Raji (cell line): Measurements from ENCODE around the gene TSSC4.
A peak's percentile ranks its signal among the peaks of the same experiment; 100 is the strongest.

Experiments
- POLR2A ChIP-seq: IDR thresholded peaks from 2 replicates; pipeline ENCODE4 v1.6.1; 2011; ENCODE audit warnings: low read depth, low read length, control low read depth; ENCODE audit not compliant: insufficient read depth

The TSSC4 gene

DNA sequence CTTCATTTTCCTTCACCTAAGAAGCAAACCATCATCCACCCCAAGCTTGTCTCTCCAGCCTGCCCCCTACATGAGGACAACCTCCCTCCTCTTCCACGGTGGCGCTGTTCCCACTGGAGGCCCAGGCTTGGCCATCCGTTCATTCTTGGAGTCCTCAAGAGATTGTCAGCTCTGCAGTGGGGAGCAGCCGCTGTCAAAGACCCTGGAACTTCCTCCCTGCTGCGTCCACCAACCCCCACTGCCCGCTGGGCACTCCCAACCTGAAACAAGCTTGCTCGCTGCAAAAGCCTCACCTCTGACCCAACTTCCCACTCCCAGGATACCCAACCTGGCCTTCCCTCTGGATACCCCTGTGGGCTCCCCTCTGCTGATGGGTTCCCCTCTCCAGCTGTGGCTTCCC lies 33.8 kb upstream of the TSSC4 start:
- TF ChIP-seq POLR2A, result no peak

DNA sequence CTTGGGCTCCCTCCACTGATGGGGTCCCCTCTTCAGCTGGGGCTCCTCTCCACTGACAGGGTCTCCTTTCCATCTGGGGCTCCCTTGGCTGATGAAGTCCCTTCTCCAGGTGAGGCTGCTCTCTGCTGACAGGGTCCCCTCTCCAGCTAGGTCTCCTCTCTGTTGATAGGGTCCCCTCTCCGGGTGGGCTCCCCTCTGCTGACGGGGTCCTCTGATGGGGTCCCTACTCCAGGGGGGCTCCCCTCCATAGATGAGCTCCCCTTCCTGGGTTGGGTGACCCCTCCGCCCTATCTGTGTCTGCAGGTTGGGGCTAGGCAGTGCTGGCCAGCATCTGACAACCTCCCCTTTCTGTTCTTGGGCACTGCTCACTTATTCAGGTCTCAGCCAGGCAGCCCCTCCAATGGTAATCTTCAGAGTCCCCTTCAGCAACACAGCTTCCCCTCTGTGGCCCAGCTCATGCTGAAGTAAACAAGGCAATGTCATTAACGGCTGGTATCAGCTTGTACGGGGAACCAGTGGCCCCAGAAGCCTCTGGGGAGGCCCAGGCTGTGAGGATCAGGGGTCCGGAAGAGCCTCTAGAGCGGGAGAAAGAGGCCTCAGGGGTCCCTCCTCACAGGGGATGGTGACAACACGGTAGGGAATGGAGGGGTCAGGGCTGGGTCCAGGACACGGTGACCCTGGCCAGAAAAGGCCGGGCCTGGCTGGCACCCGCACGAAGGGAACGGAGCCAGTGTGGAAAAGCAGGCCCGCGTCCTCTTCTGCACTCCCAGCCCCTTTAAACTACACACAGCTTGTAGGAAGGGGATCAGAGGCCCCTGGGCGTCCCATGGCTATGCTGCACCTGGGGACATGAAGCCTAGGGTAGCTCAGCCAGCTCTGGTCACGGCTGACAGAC lies 33.0 kb upstream of the TSSC4 start:
- TF ChIP-seq POLR2A, result no peak

DNA sequence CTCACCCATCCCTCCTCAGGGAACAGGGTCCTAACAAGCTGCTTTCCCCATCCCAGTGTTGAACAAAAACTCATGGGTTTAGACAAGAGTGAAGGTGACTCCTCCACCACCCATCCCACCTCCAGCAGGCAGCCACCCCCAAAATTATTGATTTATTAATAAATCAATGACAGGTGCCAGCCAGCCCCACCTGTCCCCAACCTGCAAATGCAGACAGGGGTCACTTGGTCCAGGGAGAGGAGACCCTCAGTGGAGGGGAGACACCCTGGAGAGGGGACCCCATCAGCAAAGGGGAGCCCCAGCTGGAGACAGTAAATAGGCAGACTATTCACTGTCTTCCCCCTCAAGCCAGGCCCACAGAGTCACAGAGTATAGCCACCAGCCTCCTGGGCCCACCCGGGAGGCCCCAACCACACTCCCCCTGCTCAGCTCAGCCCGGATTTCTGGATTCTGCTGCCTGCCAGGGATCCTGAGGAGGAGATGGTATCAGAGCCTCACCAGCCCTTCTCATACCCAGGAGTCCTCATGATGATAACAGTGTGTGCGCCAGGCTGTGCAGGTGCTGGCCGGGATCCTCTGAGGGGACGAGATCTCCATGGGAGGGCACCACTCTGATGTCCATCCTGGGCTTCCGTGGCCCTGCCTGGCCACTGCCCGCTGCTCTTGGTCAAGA lies 32.2 kb upstream of the TSSC4 start:
- no peak for TF ChIP-seq POLR2A

DNA sequence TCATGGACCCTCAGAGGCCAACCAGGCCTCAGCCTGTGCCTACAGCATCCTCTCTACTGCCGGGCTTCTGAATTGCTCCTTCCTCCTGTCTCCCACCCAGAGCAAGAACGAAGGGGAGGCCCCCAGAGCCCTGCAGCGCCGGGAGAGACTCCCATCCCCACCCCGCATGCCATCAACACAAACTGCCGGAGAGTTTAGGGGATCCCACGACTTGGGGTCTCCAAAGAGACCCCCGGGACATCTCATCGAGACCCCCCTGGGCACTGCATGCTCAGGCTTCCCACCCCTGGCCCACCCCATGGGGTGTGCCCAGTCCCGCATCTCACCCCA lies 31.7 kb upstream of the TSSC4 start:
- TF ChIP-seq POLR2A, result no peak

DNA sequence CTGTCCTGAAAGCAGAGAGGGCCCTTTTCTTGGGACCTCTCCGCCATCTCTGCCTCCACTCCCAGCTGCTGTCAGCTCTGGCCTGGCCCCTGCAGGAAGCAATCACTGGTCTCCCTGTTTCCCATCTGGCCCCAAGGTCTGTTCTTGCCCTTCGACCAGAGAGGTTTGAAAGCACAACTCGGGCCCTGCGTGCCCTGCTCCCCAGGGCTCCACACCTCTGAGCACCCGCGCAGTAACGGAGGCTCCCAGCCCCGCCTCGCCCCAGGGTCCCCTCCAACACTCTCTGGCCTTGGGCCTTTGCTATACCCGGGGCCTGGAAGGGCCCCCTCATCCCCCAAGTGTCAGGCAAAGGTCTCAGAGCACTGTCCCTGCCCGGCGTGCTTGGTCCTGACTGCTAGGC lies 31.2 kb upstream of the TSSC4 start:
- no peak for TF ChIP-seq POLR2A

DNA sequence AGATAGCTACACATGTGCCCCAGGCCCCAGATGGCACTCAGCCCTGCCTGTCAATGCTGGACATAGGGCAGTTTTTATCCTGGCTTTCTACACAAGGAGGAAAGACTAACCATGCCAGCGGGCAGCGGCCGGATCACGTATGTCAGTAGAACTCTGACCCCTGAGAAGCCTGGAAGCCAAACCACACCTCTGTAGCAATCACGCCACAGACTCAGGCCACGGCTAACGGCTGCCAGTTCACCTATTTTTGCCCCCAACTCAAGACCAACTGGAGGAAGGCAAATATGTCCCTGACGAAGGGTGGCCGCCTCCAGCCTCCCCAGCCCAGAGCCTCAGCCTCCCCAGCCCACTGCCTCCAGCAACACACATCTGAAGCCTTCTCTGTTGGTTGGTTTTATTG lies 30.7 kb upstream of the TSSC4 start:
- no peak for TF ChIP-seq POLR2A

DNA sequence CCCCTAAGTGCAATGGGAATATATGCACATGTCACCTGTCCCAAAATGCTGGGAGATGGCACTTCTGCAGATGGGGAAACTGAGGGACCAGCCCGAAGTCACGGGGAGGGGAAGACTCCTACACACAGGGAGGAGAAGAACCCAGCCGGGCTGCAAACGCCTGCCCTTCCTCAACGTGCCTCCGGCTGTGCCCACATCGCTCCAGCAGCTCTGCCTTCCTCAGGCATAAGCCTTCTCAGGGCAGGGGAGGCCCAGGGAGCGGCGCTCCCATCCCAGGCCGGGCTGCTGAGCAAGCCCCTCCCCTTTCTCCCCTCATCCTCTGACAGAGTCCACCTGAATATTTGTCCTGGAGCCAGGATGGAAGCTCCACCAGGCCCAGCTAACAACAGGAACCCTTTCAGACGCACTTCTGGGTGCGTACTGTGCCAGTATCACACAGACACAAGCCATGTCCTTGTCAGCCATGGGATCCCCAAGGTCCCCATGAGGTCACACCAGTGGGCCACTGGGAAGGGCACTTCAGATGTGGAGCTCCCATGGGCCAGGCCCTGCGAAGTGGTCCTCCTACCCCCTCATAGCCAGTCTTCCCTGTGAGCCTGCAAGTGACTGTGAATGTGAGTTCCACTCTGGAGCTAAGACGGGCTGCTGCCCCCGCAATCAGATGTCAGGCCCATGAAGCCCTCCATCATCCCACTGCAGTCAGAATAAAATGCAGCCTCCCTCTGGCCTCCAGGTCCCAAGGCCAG lies 25.9 kb upstream of the TSSC4 start:
- no peak for TF ChIP-seq POLR2A

DNA sequence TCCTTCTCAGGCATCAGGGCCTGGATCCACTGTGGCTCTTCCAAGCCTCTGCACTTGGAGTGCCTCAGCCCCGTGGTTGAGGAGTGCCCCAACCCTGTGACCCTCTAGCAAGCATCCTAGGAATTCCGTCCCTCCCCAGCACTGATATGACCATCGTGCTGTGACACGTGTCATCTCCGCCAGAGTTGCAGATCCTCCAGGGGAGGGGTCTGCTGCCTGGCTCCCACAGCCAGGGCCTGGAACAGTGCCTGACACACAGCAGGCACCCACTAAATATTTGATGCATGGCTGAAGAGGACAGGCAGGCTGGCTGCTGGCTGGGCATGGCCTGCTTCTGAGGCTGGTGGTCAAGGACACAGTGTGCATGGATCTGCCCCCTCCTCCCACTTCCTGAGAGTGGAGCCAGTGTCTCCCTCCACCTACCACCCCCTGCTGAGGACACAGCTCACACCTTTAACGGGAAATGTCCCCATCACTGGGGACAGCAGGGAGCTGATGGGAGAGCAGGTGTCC lies 25.2 kb upstream of the TSSC4 start:
- TF ChIP-seq POLR2A, result no peak

DNA sequence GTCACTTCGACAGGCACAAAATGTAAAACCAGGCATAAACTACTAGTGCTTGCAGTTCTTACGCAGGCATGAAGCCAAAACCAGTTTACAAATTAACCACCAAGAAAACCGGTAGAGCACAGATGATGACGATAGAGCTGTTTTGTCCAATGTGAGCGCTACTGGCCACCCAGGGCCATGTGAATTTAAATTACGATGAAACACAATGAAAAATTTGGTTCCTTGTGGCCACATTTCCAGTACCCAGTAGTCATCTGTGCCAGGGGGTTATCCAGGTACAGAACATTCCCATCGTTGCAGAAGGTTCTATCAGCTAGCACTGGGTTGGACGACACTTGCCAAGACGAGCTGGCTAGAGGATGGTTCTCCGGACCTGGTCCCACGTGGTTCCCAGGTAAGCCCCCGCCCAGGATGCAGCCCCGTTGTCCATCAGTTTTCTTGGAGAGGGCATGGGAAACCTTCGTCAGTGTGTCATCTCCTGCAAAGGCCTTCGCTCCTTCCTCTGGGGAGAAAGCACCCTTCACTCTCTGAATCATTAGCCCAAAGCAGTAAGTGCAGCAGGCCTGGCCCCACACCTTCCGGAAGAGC lies 24.5 kb upstream of the TSSC4 start:
- TF ChIP-seq POLR2A, result no peak

DNA sequence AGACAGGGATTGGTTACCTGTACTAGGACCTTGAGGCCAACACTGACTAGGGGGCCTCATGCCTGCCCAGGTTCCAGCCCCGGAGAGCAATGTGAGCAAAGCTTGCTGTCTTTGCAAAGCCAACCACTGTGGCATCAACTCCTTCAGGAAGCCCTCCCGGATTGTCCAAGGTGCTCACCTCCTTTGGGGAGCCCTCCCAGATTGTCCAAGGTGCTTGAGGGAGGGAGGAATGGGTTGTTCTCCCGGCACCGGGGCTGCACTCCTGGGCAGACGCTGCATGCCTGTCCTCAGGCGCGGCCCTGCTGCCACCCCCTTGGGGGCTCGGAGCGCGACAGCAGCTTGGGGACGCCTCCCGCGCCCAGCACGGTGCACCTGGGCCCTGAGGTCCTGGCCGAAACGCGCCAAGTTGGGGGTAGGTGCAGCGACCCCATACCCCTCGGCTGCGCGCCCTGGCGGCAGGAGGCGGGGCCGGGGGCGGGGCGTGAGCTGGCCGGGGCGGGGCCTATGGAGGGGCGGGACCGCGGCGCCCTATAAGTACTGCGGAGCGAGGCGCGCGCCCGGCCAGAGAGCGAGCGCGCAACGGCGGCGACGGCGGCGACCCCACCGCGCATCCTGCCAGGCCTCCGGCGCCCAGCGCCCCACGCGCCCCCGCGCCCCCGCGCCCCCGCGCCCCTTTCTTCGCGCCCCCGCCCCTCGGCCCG lies 23.6 kb upstream of the TSSC4 start, which contains the start of gene CD81:
Gene CD81, plus strand, starts transcription at position 560 of the 701 bp plus-strand sequence. CDS start 240 bp downstream, outside the sequence.
- TF ChIP-seq POLR2A, result peak; percentile 72

DNA sequence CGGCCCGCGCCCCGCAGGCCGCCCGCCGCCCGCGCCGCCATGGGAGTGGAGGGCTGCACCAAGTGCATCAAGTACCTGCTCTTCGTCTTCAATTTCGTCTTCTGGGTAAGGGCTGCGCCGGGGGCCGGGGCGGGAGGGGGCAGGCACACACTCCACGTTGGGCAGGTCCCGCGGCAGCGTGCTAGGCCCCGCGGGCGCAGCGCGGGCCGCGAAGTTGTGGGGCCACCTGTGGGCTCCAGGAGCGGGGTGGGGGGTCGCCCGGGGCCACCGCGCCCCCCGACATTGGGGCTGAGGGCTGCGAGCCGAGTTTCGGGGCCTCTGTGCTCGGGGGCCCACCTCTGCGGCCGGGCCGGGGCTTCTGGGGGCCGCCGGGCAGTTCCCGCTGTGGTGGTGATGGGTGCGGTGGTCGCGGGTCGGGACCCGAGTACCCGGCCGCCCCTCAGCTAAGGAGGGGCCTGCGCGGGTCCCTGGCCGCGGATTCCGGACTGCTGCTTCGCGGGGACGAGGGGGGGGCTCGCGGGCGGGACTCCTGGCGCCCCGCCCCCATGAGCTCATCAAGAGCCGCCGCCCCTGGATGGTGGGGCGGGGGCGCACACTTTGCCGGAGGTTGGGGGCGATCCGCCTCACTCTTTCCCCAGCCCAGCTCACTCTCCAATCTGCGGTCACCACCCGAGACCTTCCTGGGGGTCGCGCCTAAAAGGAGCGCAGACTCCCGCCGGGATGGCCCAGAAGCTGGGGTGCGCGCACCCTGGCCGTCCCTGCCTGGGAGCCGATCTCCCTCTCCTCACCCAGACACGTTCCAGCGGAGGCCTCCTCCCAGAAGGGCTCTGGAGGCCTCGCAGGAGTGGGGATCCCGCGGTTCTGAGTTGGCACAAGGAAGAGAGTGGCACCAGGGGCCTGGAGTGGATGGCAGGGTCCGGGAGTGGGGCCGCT lies 22.8 kb upstream of the TSSC4 start:
- no peak for TF ChIP-seq POLR2A

DNA sequence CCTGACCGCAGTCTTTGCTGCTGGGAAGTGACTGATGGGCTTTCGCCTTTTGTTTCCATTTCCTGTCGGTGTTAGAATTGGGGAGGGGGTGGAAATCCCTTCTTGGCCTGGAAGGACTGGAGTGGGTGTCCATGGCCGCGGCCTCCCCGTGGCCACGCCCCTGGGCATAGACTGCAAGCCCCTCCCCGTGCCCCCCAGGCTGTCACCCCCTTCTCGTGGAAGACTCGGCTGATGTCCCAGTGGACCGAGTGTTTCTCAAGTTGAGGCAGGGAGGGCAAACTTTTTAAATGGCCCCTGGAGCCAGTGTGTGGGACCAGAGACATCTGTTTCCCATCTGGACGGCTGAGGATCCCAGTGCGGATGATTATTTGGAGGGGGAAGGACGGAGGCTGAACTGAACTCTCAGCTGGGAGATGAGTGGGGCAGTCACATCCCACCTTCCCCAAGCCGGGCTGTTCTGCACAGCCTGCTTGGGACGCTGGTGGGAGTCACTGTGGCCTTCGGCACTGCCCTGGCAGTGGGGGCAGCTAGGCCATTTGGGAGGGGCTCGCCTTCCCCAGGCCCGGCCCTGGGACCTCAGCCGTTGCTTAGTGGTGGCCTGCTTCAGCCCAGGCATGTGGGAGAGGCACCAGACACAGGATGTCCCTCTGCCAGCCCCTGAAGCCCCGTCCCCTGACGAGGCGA lies 21.9 kb upstream of the TSSC4 start:
- TF ChIP-seq POLR2A, result no peak

DNA sequence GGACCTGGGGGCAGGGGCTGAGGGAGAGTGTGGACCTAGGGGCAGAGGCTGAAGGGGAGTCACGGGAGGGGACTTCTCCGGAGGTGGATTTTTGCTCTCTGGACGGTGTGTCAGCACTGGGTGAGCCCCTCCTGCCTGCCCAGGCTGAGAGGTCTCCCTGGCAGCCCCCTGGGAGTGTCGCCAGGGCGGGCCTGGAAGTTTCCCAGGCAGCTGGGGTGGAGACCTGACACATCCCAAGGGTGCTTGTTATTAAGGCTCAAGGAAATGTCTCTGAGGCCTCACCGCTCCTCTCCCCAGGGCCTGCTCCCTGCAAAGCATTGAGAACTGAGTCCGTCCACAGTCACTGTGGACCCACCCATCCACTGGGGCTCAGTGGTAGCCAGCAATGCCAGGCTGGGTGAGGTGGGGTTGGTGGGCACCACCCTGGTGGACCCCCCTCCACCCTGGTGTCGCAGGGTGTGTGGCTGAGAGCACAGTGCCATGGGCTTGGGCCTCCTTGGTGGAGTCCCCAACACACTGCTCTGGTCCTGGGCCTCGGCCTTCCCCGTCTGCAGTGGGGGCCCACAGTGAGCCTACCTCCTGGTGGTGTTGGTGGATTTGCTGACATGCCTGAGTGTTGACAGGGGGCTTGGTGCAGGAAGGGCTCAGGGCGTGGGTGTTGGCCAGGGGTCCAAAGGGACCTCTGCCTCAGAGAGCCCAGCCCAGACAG lies 20.9 kb upstream of the TSSC4 start:
- TF ChIP-seq POLR2A, result no peak

DNA sequence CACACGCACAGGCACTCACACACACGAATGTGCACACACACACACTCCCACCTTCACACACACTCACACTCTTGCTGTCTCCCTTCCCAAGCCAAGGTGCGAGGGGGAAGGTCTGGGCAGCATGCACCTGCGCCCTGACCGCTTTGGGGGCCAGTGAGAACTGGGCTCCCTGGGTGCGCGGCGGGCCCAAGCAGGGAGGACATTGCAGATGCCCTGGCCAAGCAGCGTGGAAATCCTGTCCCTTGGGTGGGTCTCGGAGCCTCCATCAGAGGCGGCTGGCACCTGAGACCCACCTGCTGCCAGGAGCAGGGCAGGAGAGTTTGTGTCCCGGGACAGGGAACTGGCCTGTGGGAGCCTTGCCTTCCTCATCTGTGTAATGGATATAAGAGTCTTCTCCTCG lies 20.2 kb upstream of the TSSC4 start:
- no peak for TF ChIP-seq POLR2A
